Left ventricle myocardium inferior (tissue), 1 donor: ENCODE results near the gene TAC4. TPM values are rescaled to one million over a fixed set of nuclear protein-coding genes. Genes with fewer than 3 reads are reported as not detected.

Source experiments
- DNase-seq: peaks from one replicate; pipeline ENCODE4 v3.0.0-alpha.2; 2020
- H3K27ac ChIP-seq: fragments of 200-600 bp; replicated peaks from 2 replicates; pipeline ENCODE4 v1.8.0; 2021
- H3K27me3 ChIP-seq: fragments of 200-600 bp; 2 replicates; pipeline ENCODE4 v1.8.0; 2021; ENCODE audit warnings: low read depth
- H3K36me3 ChIP-seq: fragments of 200-600 bp; 2 replicates; pipeline ENCODE4 v1.8.0; 2021
- H3K4me1 ChIP-seq: fragments of 200-600 bp; 2 replicates; pipeline ENCODE4 v1.8.0; 2021
- H3K4me3 ChIP-seq: fragments of 200-600 bp; 2 replicates; pipeline ENCODE4 v1.8.0; 2021; ENCODE audit warnings: mild to moderate bottlenecking, moderate library complexity
- H3K9me3 ChIP-seq: fragments of 200-600 bp; replicated peaks from 2 replicates; pipeline ENCODE4 v1.8.0; 2021
- intact Hi-C: fragments of 100-400 bp; cut with micrococcal nuclease; formaldehyde crosslinking; loops from one replicate; pipeline ENCODE4 v1.11.0; 2022
- total RNA-seq: library from RNA; stranded (reverse); fragmentation: NEBNext Ultra II Directional; extraction: Animal tissue kit (Norgen Biotek cat#: 25700); gene quantifications from one replicate; pipeline ENCODE4 v1.2.1, GENCODE V29; 2021
- TF ChIP-seq, protein P1 (sequence below): fragments of 200-600 bp; IDR thresholded peaks from 2 replicates; pipeline ENCODE4 v1.8.0; 2021; ENCODE audit warnings: antibody characterized with exemption, mild to moderate bottlenecking, borderline replicate concordance
- donor health status: DM: no; HTN: yes; CAD: no; lungs with severe emphysema.

TAC4 gene
- total RNA-seq, 1 donor from 2014 or later: 0.44 TPM

DNA sequence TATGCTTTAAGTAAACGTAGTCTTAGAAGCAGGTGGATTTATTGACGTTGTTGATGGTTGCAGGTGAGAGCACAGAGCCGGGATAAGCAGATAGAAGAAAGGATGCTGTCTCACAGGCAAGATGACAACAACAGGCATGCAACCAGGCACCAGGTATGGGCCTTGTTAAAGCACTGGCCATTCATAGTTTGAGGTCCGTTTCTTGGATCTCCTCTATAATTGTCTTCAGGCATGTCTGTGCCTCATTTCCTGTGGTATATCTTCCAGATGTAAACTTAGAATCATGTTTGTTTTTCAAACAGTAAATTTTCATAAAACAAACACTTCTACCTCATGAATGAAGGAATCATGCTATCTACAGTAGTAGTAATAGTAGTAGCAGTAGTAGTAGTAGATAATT is 38.8 kb downstream of the TAC4 start:
- H3K36me3 ChIP-seq: peaks cover 94% of the 10 kb centered on the region
- intact Hi-C loops: no loop called here
- no peak overlapping the region for H3K4me3 ChIP-seq
- H3K27me3 ChIP-seq: no peaks in the 10 kb centered on the region
- no peak overlapping the region for H3K27ac ChIP-seq
- no peak for DNase-seq
- H3K9me3 ChIP-seq: no peaks in the 10 kb centered on the region
- peaks cover 14% of the 10 kb centered on the region for H3K4me1 ChIP-seq
- TF ChIP-seq, protein P1, sequence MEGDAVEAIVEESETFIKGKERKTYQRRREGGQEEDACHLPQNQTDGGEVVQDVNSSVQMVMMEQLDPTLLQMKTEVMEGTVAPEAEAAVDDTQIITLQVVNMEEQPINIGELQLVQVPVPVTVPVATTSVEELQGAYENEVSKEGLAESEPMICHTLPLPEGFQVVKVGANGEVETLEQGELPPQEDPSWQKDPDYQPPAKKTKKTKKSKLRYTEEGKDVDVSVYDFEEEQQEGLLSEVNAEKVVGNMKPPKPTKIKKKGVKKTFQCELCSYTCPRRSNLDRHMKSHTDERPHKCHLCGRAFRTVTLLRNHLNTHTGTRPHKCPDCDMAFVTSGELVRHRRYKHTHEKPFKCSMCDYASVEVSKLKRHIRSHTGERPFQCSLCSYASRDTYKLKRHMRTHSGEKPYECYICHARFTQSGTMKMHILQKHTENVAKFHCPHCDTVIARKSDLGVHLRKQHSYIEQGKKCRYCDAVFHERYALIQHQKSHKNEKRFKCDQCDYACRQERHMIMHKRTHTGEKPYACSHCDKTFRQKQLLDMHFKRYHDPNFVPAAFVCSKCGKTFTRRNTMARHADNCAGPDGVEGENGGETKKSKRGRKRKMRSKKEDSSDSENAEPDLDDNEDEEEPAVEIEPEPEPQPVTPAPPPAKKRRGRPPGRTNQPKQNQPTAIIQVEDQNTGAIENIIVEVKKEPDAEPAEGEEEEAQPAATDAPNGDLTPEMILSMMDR: no peak

DNA sequence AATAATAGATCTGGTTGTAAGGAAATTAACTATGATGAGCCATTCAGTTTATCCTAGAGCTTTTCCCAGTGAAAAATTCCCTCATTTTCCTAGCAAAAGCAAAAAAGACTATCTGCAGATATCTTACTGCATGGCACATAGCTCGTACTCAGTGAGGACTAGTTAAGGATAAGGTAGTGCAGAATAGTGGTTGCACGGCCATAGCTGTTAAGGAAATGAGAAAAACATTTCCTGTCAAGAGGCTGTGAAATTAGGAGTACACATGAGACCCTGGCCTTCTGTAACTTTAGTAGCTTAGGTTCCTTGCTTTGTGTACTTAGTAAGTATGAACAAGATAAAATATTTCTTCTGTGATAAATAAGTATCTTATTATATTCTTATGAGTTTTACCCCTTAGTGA is 49.1 kb downstream of the TAC4 start:
- H3K9me3 ChIP-seq: no peaks in the 10 kb centered on the region
- H3K4me3 ChIP-seq: no peak overlapping the region
- intact Hi-C loops: no loop called here
- no peaks in the 10 kb centered on the region for H3K27me3 ChIP-seq
- TF ChIP-seq, protein P1: no peak
- H3K36me3 ChIP-seq: peaks cover 79% of the 10 kb centered on the region
- peak overlapping the region; percentile 14 for H3K27ac ChIP-seq
- DNase-seq: no peak
- peaks cover 44% of the 10 kb centered on the region for H3K4me1 ChIP-seq

DNA sequence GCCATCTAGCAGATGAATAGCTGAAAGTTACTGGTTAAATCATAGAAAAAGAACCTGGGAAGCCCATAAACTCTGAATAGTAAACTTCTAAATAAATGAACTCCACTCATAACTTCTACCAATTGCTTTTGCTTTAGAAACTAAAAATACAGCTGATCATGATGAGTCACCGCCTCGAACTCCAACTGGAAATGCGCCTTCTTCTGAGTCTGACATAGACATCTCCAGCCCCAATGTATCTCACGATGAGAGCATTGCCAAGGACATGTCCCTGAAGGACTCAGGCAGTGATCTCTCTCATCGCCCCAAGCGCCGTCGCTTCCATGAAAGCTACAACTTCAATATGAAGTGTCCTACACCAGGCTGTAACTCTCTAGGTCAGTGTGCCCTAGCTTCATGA is 49.7 kb downstream of the TAC4 start:
- Histone ChIP-seq H3K4me1 (peaks cover 50% of the 10 kb centered on the region), H3K4me3 (no peak overlapping the region), H3K27me3 (no peaks in the 10 kb centered on the region), H3K36me3 (peaks cover 83% of the 10 kb centered on the region), H3K27ac (peak overlapping the region; percentile 14), H3K9me3 (no peaks in the 10 kb centered on the region)
- no peak for DNase-seq
- intact Hi-C loops: no loop called here
- TF ChIP-seq, protein P1: no peak

DNA sequence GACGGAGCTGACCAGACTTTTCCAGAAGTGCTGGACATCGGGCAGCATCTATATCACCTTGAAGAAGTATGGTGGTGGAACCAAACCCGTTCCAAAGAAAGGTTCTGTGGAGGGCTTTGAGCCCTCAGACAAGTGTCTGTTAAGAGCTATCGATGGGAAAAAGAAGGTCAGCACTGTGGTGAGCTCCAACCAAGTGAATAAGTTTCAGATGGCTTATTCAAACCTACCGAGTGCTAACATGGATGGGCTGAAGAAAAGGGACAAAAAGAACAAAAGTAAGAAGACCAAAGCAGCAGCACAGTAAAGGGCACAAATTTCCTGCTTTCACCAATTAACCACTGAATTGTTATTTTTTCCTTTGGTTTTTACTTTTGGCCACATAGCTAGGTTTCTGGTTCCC is 52.5 kb downstream of the TAC4 start:
- H3K4me3 ChIP-seq: no peak overlapping the region
- peaks cover 78% of the 10 kb centered on the region for H3K4me1 ChIP-seq
- TF ChIP-seq, protein P1: no peak
- H3K27ac ChIP-seq: no peak overlapping the region
- H3K36me3 ChIP-seq: peaks cover 79% of the 10 kb centered on the region
- no peak for DNase-seq
- no peaks in the 10 kb centered on the region for H3K9me3 ChIP-seq
- intact Hi-C loops: no loop called here
- no peaks in the 10 kb centered on the region for H3K27me3 ChIP-seq

DNA sequence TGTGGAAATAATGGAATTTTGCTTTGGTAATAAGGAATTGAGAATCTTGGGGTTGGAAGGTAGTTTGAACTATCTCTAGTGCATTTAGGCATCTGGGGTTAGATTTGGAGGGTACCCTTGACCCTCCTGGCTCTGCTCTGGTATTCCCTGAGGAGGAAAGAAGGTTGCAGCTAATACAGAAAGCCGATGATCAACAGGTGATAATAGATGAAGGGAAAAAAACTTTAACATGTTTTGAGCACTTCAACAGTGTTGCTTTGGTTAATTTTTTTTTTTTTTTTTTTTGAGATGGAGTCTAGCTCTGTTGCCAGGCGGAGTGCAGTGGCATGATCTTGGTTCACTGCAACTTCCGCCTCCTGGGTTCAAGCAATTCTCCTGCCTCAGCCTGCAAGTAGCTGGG is 54.6 kb downstream of the TAC4 start:
- no peak for DNase-seq
- Histone ChIP-seq H3K36me3 (peaks cover 62% of the 10 kb centered on the region), H3K27me3 (no peaks in the 10 kb centered on the region), H3K9me3 (no peaks in the 10 kb centered on the region), H3K4me1 (peaks cover 85% of the 10 kb centered on the region), H3K4me3 (no peak overlapping the region), H3K27ac (no peak overlapping the region)
- intact Hi-C loops: no loop called here
- TF ChIP-seq, protein P1: no peak

DNA sequence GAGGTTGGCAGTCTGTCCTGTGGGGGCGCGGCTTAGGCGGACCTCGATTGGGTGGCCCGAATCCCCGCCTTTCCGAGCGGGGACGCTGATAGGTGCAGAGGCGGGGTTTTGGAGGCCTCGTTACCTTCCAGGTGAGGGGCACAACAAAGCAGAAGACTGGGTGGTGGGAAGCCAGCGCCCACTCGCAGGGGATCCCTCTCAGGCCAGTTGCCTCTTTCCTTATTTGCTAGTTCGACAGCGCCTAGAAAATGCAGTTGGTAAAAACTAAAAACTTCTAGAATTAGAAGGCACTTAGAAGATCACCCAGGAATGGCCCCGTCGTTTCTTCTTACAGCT is 58.7 kb downstream of the TAC4 start:
- peak overlapping the region; percentile 100 for H3K27ac ChIP-seq
- intact Hi-C loops: loop anchor here (10.0 kb wide), 1 partner anchor 224 kb away; no protein-coding TSS in a partner anchor
- no peak for DNase-seq
- TF ChIP-seq, protein P1: no peak
- H3K36me3 ChIP-seq: peaks cover 34% of the 10 kb centered on the region
- H3K27me3 ChIP-seq: no peaks in the 10 kb centered on the region
- no peaks in the 10 kb centered on the region for H3K9me3 ChIP-seq
- H3K4me3 ChIP-seq: peak overlapping the region; percentile 96
- H3K4me1 ChIP-seq: peaks cover 76% of the 10 kb centered on the region
